H9 (cell line): ENCODE results near the gene SRSF2. TPM values are rescaled to one million over a fixed set of nuclear protein-coding genes. Genes with fewer than 3 reads are reported as not detected.

Experiments
- DNase-seq: peaks from one replicate; pipeline ENCODE4 v3.0.0-alpha.2; 2017
- H2AFZ ChIP-seq: one replicate; pipeline ENCODE4 v1.6.1; 2013; ENCODE audit warnings: mild to moderate bottlenecking, low read length, control low read depth, moderate library complexity
- H2AK5ac ChIP-seq: 2 replicates; pipeline ENCODE4 v1.6.1; 2013; ENCODE audit warnings: low read length, control low read depth, mixed read lengths; ENCODE audit not compliant: insufficient read length
- H2BK120ac ChIP-seq: one replicate; pipeline ENCODE4 v1.6.1; 2013; ENCODE audit warnings: low read depth, mild to moderate bottlenecking, low read length, control low read depth, inconsistent platforms; ENCODE audit not compliant: poor library complexity, severe bottlenecking
- H2BK12ac ChIP-seq: 2 replicates; pipeline ENCODE4 v1.6.1; 2013; ENCODE audit warnings: low read length, control low read depth, mixed read lengths, low read depth; ENCODE audit not compliant: insufficient read length
- H2BK15ac ChIP-seq: 2 replicates; pipeline ENCODE4 v1.6.1; 2013; ENCODE audit warnings: low read depth, low read length, control low read depth
- H2BK20ac ChIP-seq: one replicate; pipeline ENCODE4 v1.6.1; 2013; ENCODE audit warnings: low read depth, mild to moderate bottlenecking, low read length, control low read depth, inconsistent platforms; ENCODE audit not compliant: poor library complexity, severe bottlenecking
- H2BK5ac ChIP-seq: 2 replicates; pipeline ENCODE4 v1.6.1; 2013; ENCODE audit warnings: low read length, control low read depth, mixed read lengths; ENCODE audit not compliant: insufficient read length
- H3K14ac ChIP-seq: 2 replicates; pipeline ENCODE4 v1.6.1; 2013; ENCODE audit warnings: low read length, control low read depth; ENCODE audit not compliant: insufficient read depth
- H3K18ac ChIP-seq: 2 replicates; pipeline ENCODE4 v1.6.1; 2013; ENCODE audit warnings: low read depth, mild to moderate bottlenecking, mixed read lengths, low read length, control low read depth; ENCODE audit not compliant: insufficient read length
- H3K23ac ChIP-seq: 2 replicates; pipeline ENCODE4 v1.6.1; 2013; ENCODE audit warnings: low read length, control low read depth, mixed read lengths, low read depth; ENCODE audit not compliant: insufficient read length
- H3K23me2 ChIP-seq: 2 replicates; pipeline ENCODE4 v1.6.1; 2013; ENCODE audit warnings: low read depth, mild to moderate bottlenecking, mixed read lengths, low read length, control low read depth; ENCODE audit not compliant: insufficient read length, poor library complexity, severe bottlenecking
- H3K27ac ChIP-seq: 2 replicates; pipeline ENCODE4 v1.5.1; 2013; ENCODE audit warnings: low read length, control low read depth, mixed read lengths, low read depth; ENCODE audit not compliant: insufficient read length
- H3K27me3 ChIP-seq: 2 replicates; pipeline ENCODE4 v1.6.1; 2013; ENCODE audit warnings: low read length, control low read depth, inconsistent platforms; ENCODE audit not compliant: insufficient read depth
- H3K4ac ChIP-seq: 2 replicates; pipeline ENCODE4 v1.6.1; 2013; ENCODE audit warnings: low read depth, mild to moderate bottlenecking, control low read depth, inconsistent platforms, low read length, moderate library complexity
- H3K4me1 ChIP-seq: 2 replicates; pipeline ENCODE4 v1.6.1; 2013; ENCODE audit warnings: low read length, control low read depth, inconsistent platforms; ENCODE audit not compliant: insufficient read depth
- H3K4me2 ChIP-seq: 2 replicates; pipeline ENCODE4 v1.6.1; 2013; ENCODE audit warnings: low read length, control low read depth, mixed read lengths; ENCODE audit not compliant: insufficient read length, insufficient read depth
- H3K56ac ChIP-seq: 2 replicates; pipeline ENCODE4 v1.6.1; 2013; ENCODE audit warnings: low read depth, mild to moderate bottlenecking, mixed read lengths, low read length, control low read depth; ENCODE audit not compliant: insufficient read length
- H3K79me1 ChIP-seq: 2 replicates; pipeline ENCODE4 v1.6.1; 2013; ENCODE audit warnings: low read depth, mild to moderate bottlenecking, moderate library complexity, low read length, control low read depth, inconsistent platforms; ENCODE audit not compliant: insufficient read depth, poor library complexity, severe bottlenecking
- H3K79me2 ChIP-seq: 2 replicates; pipeline ENCODE4 v1.6.1; 2013; ENCODE audit warnings: low read length, control low read depth, inconsistent platforms; ENCODE audit not compliant: insufficient read depth
- H3K9ac ChIP-seq: 2 replicates; pipeline ENCODE4 v1.6.1; 2013; ENCODE audit warnings: low read length, control low read depth, mixed read lengths; ENCODE audit not compliant: insufficient read length; ENCODE audit errors: extremely low read depth
- H3K9me3 ChIP-seq: one replicate; pipeline ENCODE4 v1.6.1; 2013; ENCODE audit warnings: low read depth, low read length, inconsistent platforms; ENCODE audit not compliant: control insufficient read depth
- H3T11ph ChIP-seq: one replicate; pipeline ENCODE4 v1.6.1; 2013; ENCODE audit warnings: mild to moderate bottlenecking, low read length, control low read depth, inconsistent platforms
- H4K20me1 ChIP-seq: one replicate; pipeline ENCODE4 v1.6.1; 2013; ENCODE audit not compliant: control insufficient read depth, insufficient read length, insufficient read depth
- H4K5ac ChIP-seq: 2 replicates; pipeline ENCODE4 v1.6.1; 2013; ENCODE audit warnings: low read depth, mild to moderate bottlenecking, mixed read lengths, low read length, control low read depth; ENCODE audit not compliant: insufficient read length
- H4K8ac ChIP-seq: replicated peaks from 2 replicates; pipeline ENCODE4 v1.6.1; 2013; ENCODE audit warnings: low read length, control low read depth, mixed read lengths, low read depth; ENCODE audit not compliant: insufficient read length
- H4K91ac ChIP-seq: 2 replicates; pipeline ENCODE4 v1.6.1; 2013; ENCODE audit warnings: low read depth, mild to moderate bottlenecking, moderate library complexity, mixed read lengths, low read length, control low read depth; ENCODE audit not compliant: insufficient read length
- H3K27ac Mint-ChIP-seq, 3 experiments: 2 replicates in 2 of 3; 3 replicates in 1 of 3; pipeline ENCODE4 v1.8.0; 2020 to 2021; ENCODE audit warnings: mixed read lengths in 3 of 3, mild to moderate bottlenecking in 1 of 3, moderate library complexity in 1 of 3
- H3K27me3 Mint-ChIP-seq: 2 replicates; pipeline ENCODE4 v1.8.0; 2021; ENCODE audit warnings: low read depth, mild to moderate bottlenecking, moderate library complexity, mixed read lengths
- H3K36me3 Mint-ChIP-seq, 3 experiments: 2 replicates in 2 of 3; 3 replicates in 1 of 3; pipeline ENCODE4 v1.8.0; 2020 to 2021; ENCODE audit warnings: low read depth in 3 of 3, mixed read lengths in 3 of 3; ENCODE audit not compliant: insufficient read depth in 1 of 3
- H3K4me1 Mint-ChIP-seq, 2 experiments: 2 replicates each; pipeline ENCODE4 v1.8.0; 2020; ENCODE audit warnings: mixed read lengths in 2 of 2
- H3K4me3 Mint-ChIP-seq, 2 experiments: 2 replicates in 1 of 2; 3 replicates in 1 of 2; pipeline ENCODE4 v1.8.0; 2020 to 2021; ENCODE audit warnings: mild to moderate bottlenecking in 2 of 2, mixed read lengths in 2 of 2, moderate library complexity in 1 of 2
- H3K9me3 Mint-ChIP-seq, 2 experiments: 2 replicates in 1 of 2; 3 replicates in 1 of 2; pipeline ENCODE4 v1.8.0; 2020; ENCODE audit warnings: mild to moderate bottlenecking in 2 of 2, mixed read lengths in 2 of 2, moderate library complexity in 1 of 2
- CTCF ChIP-seq: fragments of 200-600 bp; sonication (generic); conservative IDR thresholded peaks from 3 replicates; pipeline ENCODE4 v1.8.0; 2021; ENCODE audit warnings: antibody characterized with exemption, mild to moderate bottlenecking
- WGBS: extraction: QIAGEN DNeasy Blood & Tissue Kit; methylation state at CpG from one replicate; pipeline ENCODE4 v1.1.7; 2013; ENCODE audit warnings: missing lambda C conversion rate, low lambda C conversion rate, mixed read lengths; ENCODE audit not compliant: insufficient read length; ENCODE audit errors: extremely low coverage; 5-methylcytosine and 5-hydroxymethylcytosine counted together
- total RNA-seq: library from RNA; stranded (reverse); gene quantifications from 2 replicates; pipeline ENCODE4 v1.2.1, GENCODE V29; 2021

Gene SRSF2
- total RNA-seq, 1 experiment from 2014 or later: 578 TPM

GRCh38 chr17:76704805-76705204 is 32.3 kb downstream of the SRSF2 start:
- Mint-ChIP-seq H3K4me3 (no peak overlapping the region), H3K4me1 (peaks cover 44 to 51% of the 10 kb centered on the region in 2 experiments), H3K9me3 (no peaks in the 10 kb centered on the region), H3K27ac (no peak overlapping the region), H3K36me3 (no peaks in the 10 kb centered on the region; a peak in 1 of 7 replicates), H3K27me3 (peaks cover 15% of the 10 kb centered on the region)
- no peak for DNase-seq
- Histone ChIP-seq H2AFZ (no peak overlapping the region), H2BK120ac (no peak overlapping the region), H3K23me2 (no peaks in the 10 kb centered on the region), H3K9me3 (no peaks in the 10 kb centered on the region), H3K56ac (no peak overlapping the region), H4K91ac (no peak overlapping the region), H3K4ac (no peak overlapping the region), H4K5ac (no peak overlapping the region), H2BK20ac (no peak overlapping the region), H3K27me3 (no peaks in the 10 kb centered on the region; the same call in 1 of the 2 replicates), H3T11ph (no peak overlapping the region), H3K9ac (no peak overlapping the region), H2BK12ac (no peak overlapping the region), H3K79me2 (no peaks in the 10 kb centered on the region), H3K23ac (no peak overlapping the region), H3K27ac (no peak overlapping the region), H3K4me1 (peaks cover 8% of the 10 kb centered on the region; the same call in 1 of the 2 replicates), H2BK5ac (no peak overlapping the region), H4K20me1 (no peaks in the 10 kb centered on the region), H3K4me2 (no peak overlapping the region), H4K8ac (no peak overlapping the region), H3K79me1 (no peaks in the 10 kb centered on the region), H3K18ac (no peak overlapping the region), H3K14ac (no peak overlapping the region), H2BK15ac (no peak overlapping the region), H2AK5ac (no peak overlapping the region)
- TF ChIP-seq CTCF: no peak
- WGBS: no CpG with 5 or more reads among the region's 4 CpGs
